GM21737 (cell line): ENCODE data around the gene CCBE1.
"Not testable (repeated sequence)": the region's sequence is repeated elsewhere in the genome, so short reads cannot be mapped to it uniquely, and the experiment has no call there.

Experiments used
- ATAC-seq: cut with Tn5 transposase; IDR thresholded peaks from one replicate; pipeline ENCODE4 v1.9.1; 2021; ENCODE audit warnings: mild to moderate bottlenecking, moderate library complexity; ENCODE audit not compliant: unreplicated experiment

Gene CCBE1

DNA sequence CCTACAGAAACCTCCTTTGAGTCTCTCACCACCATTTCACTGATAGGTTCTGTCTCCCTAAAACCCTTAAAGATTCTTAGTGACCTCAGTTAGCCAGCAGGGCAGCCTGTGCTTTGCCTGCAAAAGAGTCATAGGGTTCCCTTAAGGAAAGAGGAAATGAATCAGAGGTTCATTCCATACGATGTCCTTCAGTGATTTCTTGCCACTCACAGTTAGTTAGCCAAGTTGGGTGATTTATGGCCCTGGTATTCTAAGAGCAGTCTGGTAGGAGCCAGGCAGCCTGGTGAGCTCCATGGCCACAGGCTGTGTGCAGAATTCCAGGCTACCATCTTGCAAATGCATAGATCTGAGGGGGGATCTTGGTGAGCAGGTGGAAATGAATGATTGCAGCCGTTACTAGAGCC lies 18.7 kb upstream of the CCBE1 start:
- ATAC-seq = no peak

DNA sequence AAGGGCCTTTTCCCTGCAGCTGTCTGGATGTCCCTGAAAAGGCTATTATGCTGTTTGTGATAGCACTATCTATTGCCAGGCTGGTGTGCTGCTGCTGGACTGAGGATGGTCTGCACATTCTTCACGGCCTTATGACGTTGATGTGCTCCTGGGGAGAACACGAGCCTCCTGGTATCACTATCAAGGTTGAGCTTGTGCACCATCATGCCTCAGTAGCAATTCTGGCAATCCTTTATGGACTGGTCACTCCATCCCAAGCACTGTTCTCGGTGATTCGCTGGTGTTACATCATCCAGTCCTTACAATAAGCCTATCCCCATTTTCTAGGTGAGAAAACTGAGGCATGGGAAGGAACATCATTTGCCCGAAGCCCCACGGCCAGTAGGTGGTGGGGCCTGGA lies 18.2 kb upstream of the CCBE1 start:
- no peak for ATAC-seq

DNA sequence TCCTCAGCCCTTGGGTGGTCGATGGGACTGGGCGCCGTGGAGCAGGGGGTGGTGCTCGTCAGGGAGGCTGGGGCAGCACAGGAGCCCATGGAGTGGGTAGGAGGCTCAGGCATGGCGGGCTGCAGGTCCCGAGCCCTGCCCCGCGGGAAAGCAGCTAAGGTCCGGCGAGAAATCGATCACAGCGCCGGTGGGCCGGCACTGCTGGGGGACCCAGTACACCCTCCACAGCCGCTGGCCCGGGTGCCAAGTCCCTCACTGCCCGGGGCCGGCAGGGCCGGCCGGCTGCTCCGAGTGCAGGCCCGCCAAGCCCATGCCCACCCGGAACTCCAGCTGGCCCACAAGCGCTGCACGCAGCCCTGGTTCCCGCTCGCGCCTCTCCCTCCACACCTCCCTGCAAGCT lies 16.9 kb upstream of the CCBE1 start:
- not testable (repeated sequence) for ATAC-seq

DNA sequence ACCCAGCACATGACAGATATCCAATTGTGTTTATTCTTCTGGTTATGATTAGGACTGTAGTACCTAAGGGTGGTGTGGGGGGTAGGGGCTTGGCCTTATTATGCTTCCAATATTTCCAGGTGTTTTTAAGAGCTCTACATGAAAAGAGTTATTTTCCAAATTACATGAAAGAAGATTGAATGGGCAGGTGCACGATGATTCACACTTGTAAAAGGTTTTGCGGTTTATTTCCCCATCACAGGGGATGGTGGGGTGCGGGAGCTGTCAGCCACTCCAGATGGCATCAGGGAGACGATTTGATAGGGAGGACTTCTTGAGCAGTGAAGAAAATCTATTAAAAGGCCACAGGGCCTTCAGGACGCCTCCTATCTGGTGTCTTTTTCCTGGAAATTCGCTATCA lies 15.1 kb upstream of the CCBE1 start:
- no peak for ATAC-seq

DNA sequence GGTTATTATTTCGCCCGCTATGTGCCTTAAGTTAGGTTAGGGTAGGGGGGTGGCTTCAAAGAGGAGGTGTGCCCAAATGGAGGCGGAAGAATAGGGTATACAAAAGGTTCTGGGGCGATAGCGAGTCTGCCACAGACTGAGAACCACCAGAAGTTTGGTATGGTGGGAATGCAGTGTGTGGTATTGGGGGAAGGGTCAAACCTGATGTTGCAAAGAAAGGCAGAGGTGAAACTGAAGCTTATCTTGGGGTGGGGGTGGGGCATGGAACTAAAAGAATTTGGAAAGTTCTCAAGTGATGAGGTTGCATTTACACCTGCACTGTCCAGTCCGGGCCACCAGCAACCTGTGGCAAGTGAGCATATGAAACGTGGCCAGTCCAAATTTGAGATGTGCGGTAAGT lies 11.8 kb upstream of the CCBE1 start:
- no peak for ATAC-seq

GRCh38 chr18:59707306-59707705 lies 10.1 kb upstream of the CCBE1 start:
- ATAC-seq = no peak

GRCh38 chr18:59706499-59706898 lies 9.3 kb upstream of the CCBE1 start:
- ATAC-seq = no peak

- ATAC-seq = no peak
Observed at GRCh38 chr18:59705145-59705544, 7.9 kb upstream of the CCBE1 start.

DNA sequence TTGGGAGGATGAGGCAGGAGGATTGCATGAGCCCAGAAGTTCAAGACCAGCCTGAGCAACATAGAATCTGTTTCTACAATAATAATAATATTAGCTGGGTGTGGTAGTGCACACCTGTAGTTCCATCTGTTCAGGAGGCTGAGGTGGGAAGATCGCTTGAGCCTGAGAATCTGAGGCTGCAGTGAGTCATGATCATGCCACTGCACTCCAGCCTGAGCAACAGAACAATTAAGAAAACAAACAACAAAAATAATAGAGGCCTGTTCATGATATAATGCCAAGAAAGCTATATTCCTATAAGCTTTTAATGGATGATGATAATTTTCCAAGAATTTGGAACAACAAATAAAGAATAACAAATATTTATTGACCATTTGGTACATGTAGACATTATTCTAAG lies 6.9 kb upstream of the CCBE1 start:
- ATAC-seq = no peak

DNA sequence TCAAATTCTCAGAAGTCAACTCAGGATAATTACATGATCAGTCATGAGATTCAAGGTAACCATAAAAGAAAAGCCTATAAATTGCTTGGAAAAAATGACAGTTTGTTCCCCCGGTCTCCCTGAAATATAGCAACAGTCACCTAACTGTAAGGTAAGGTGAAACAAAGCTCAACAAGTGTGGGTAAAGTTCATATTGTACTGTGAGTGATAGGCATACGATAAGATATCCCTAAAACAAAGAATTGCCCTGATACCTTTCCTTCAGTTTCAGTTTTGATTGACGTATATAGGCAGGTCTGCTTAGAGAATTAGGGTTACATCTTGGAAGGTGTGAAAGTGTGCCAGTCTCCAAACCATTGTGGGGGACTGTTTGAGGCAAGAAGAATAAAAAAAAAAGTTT lies 4.0 kb upstream of the CCBE1 start:
- no peak for ATAC-seq

GRCh38 chr18:59700535-59700967 lies 3.3 kb upstream of the CCBE1 start:
- no peak for ATAC-seq

- no peak for ATAC-seq
Observed at GRCh38 chr18:59699750-59700534, 2.7 kb upstream of the CCBE1 start.

GRCh38 chr18:59699061-59699460 lies 1.8 kb upstream of the CCBE1 start:
- no peak for ATAC-seq

DNA sequence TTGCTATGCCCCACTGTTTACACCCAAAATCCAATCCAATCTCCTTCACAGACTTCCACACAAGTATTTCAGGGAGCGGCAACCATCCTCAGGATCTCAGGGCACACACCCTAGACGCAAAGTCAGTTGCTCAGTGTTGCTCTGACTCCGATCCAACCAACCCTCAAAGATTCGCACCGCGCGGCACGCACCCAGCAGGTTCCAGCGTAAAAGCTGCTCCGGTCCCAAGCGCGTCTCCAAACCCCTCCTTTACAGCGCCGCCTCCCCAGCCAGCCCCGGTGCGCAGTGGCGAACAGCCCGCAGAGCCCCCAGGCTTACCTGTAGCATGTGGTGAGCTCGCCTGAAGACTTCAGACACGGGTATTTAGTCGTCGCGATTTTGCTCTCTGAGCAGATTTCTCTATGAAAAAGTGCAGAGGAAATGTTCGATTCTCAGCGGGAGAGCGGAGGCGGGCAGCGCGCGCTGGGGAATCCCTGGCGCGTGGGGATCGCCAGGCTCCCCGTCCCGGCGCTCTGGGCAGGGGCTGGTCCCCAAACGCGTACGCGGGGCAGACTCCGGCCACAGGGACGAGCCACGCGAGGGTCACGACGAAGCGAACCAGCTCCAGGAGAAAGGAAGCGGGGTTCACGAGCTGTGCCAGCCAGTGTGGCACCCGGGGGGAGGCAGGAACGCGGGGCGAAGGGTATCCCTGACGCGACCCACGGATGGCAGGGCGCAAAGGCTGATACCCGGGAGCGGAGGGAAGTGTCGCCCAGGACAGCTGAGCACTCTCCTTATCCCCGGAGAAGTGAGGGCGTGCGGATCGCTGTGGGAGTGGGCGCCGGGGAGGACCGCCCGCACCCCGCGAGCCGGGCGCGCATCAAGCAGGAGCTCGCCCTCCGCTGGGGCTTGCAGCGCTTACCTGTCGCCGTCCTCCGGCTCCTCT lies 650 bp downstream of the CCBE1 start:
- no peak for ATAC-seq

DNA sequence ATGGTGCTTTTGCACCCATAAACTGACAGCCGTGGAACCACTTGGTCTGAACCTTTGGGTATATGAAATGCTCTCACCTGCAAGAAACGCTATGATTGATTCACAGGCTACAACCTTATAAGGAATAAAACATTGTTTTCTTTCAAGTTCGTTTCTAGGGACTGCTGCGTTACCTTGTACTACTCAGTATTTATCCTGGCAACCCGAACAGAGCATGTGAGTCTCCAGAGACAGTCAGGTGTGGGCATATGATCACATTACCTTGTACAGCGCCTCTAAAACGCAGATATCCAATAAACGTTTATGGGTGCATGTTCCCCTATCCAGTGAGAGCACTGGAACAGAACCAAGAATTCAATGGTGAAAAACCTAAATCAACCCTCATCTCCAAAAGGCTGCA lies 1.7 kb downstream of the CCBE1 start:
- no peak for ATAC-seq

- no peak for ATAC-seq
Observed at GRCh38 chr18:59694824-59695223, 2.4 kb downstream of the CCBE1 start.

DNA sequence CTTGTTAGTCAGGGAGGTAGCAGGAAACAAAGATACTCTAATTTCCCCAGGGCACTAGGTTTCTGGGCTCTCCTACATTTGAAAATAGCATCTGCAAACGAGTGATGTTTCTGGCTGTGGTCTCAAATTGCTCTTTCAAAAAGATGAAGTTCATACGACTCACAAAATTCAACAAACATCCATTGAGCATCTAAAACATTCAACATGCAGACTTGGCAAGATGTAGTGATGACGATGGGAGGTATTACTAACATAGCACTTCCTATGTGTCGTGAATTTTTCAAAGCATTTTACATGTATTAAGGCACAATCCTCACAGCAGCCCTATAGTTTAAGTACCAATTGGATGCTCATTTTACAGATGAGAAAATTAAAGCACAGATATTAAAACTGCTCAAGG lies 5.2 kb downstream of the CCBE1 start:
- no peak for ATAC-seq

- no peak for ATAC-seq
Observed at GRCh38 chr18:59690996-59691395, 6.2 kb downstream of the CCBE1 start.

DNA sequence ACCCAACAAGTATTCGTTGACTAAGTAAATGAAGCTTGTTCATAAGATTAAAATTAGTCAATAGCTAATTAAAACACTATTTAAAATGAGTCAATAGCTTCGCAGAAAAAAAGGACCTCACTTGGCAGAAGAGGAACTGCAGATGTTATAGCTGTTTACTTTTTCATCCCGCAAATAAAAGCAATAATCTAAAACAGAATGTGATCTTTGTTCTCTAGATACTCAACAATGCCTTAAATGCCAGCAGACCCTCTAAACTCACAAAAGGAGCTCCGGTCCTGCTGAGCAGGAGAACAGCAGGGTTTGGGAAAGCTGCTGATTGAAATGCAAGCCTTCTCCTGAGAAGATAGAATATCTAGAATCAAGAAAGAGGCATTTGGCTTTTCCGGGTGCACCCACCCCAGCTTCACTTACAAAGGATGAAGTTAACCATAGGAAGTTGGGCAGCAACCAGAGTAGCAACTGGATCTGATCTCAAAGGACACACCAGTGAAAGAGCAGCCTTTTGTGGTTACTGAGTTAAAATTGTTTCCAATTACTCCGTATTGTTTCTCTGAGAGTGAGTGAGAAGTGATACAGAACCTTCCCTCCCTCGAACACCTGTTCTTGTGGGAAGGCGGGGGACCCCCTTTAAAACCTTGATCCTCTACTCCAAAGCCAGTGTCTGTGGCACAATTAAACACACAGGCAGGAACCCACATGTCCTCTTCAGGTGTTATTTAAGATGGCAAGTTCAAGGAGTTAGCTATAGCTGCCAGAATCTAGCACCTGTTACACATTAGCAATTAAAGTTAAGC lies 6.8 kb downstream of the CCBE1 start:
- no peak for ATAC-seq

GRCh38 chr18:59689756-59690155 lies 7.5 kb downstream of the CCBE1 start:
- no peak for ATAC-seq

- ATAC-seq = no peak
Observed at GRCh38 chr18:59686260-59686659, 11.0 kb downstream of the CCBE1 start.
